Stimulated activated CD8-positive, alpha-beta memory T cell treated with anti-CD3 and anti-CD28 coated beads, Interleukin-15, amount 100 ng/mL, for 4 hours (primary cell): ENCODE measurements around the gene DIP2C.
"Not testable (repeated sequence)": the region's sequence is repeated elsewhere in the genome, so short reads cannot be mapped to it uniquely, and the experiment has no call there.

ENCODE experiments used
- DNase-seq, 2 donors: peaks; one replicate each; pipeline ENCODE4 v3.0.0-alpha.2; 2020; ENCODE audit warnings: low read depth in 2 of 2

DIP2C gene

DNA sequence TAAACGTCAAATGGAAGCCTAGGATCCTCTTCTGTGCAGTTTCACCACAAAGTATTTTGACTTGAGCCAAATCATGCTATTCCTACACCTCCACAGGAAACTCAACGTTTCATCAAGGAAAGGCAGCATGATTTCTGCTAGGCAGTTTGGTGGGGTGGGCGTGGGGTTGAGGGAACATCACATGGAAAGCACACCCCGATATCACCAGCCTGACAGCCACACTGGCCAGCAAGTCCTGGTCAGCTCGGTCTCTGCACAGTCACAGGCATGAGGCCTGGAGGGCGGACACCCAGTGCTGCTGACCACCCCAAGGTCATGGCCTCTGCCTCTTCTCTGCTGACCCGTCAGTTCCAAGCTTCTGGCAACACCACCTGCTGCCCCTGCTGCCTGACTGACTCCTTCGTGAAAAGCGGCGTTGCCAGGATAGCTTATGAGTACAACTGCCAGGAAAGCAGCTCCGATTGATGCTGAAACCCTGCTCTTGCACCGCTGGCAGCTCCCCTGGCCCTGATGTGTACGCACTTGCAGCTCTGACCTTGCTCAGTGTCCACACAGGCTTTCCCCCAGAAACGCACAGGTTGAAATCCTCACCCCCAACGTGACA lies 171.5 kb downstream of the DIP2C start:
- DNase-seq: no peak

GRCh38 chr10:517241-517830 lies 172.1 kb downstream of the DIP2C start:
- DNase-seq: no peak

GRCh38 chr10:516764-517163 lies 172.7 kb downstream of the DIP2C start:
- no peak for DNase-seq

- DNase-seq: no peak
Observed at GRCh38 chr10:515674-516073, 173.8 kb downstream of the DIP2C start.

DNA sequence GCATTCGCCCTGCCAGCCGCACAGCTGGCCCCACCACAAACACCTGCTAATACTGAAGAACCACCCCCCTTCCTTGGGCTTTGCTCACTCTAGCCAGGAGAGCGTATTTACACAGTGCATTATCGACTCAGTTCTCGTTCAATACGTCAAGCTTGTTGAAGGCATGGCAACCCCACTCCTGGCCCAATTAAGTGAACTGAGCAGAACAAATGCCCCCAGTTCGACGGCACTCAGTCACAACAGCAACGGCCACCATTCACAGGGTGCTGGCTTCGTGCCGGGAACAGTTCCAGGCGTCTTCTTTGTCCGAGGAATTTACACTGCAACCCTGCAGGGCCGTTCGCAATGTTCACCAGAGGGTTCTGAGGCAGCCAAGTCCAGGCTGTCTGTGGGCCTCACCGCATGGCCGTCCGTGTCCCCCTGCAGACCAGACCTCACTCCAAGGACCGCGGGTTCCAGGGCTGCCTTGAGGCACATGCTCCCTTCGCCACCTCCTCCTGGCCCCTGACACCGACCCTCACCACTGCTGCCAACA lies 175.3 kb downstream of the DIP2C start:
- no peak for DNase-seq

GRCh38 chr10:513393-513792 lies 176.1 kb downstream of the DIP2C start:
- DNase-seq: no peak

DNA sequence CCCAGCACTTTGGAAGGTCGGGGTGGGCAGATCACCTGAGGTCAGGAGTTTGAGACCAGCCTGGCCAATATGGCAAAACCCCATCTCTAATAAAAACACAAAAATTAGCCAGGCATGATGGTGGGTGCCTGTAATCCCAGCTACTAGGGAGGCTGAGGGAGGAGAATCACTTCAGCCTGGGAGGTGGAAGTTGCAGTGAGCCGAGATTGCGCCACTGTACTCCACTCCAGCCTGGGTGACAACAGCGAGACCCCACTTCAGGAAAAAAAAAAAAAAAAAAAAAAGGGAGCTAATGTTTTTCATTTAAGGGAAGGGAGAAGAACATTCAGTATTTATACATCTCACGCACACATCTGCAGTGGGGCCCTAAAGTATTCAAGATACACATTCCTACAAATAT lies 176.8 kb downstream of the DIP2C start:
- not testable (repeated sequence) for DNase-seq

DNA sequence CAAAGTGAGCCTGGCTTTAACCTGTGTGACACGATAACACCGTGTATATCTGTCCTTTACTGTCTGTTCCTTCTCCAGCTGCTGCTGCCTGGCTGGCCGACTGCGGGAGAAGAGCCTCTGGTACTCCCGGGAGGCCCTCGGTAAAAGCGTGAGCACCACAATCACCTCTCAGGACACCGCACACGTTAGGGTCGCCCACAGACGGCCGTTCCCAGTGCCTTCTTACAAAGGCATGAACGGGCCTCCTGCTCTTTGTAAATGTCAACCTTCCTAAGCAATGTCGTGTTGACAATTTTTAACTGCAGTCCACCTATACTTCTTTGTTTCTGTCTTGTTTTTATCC lies 177.6 kb downstream of the DIP2C start:
- no peak for DNase-seq

DNA sequence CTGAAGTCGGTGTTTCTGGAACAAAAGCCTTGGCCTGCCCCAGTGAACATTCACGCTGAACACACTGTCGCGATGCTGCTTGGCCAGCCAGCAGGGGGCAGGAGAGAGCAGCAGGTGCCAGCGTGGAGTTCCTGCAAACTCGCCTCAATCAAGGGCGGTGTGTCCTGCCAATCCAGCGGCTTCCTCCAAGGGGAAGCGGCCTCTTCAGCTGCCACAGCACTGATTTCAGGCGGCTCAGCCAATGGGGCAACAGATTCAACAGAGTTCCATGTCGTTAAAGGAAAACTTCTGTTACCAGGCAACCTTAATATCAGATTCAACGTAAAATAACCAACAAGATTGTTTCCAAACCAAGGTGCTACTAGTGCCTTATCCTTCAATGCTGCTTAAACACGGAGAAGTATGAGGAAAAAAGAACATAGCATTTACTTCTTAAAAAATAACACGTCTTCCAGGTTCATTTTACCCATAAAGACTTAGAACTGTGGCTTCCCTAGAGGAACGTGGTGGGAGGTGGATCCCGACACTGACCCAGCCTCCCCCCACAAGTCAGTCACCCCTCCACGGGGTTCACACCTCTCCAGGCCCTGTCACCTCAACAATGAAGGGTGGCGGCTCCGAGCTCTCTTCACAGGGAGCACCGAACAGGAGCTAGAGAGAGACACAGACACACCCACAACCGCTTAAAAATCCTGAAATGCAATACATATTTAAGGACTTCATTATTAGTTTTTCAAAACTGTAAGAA lies 178.2 kb downstream of the DIP2C start:
- DNase-seq: peak; percentile 32 to 42

- no peak for DNase-seq
Observed at GRCh38 chr10:510415-510881, 179.0 kb downstream of the DIP2C start.

- DNase-seq: no peak
Observed at GRCh38 chr10:509361-510102, 179.9 kb downstream of the DIP2C start.

GRCh38 chr10:508726-509125 lies 180.7 kb downstream of the DIP2C start:
- DNase-seq: no peak

- DNase-seq: no peak
Observed at GRCh38 chr10:507908-508444, 181.5 kb downstream of the DIP2C start.

DNA sequence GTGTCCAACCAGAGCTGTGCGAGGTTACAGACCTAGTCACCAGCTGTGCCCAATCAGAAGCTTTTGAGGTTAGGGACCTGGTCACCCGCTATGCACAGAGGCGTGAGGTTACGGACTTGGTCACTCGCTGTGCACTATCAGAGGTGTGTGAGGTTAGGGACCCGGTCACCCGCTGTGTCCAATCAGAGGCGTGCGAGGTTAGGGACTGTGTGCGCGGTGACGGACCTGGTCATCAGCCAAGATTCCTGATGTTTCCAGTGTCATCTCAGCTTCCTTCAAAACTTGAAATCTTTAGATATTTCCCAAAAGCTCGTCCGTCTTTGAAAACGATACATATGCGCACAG lies 182.1 kb downstream of the DIP2C start:
- DNase-seq: no peak

GRCh38 chr10:506451-507354 lies 182.8 kb downstream of the DIP2C start:
- no peak for DNase-seq

DNA sequence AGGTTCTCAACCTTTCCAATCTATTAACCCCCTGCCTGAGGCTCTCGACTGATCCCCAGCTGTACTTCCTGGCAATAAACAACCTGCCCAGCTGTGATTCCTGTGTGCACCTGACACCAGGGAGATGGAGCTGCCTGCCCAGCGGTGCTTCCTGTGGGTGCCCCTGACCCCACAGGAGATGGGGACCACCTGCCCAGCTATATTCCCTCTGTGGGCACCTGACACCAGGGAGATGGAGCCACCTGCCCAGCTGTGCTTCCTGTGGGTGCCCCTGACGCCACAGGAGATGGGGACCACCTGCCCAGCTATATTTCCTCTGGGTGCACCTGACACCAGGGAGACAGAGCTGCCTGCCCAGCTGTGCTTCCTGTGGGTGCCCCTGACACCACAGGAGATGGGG lies 184.0 kb downstream of the DIP2C start:
- no peak for DNase-seq

DNA sequence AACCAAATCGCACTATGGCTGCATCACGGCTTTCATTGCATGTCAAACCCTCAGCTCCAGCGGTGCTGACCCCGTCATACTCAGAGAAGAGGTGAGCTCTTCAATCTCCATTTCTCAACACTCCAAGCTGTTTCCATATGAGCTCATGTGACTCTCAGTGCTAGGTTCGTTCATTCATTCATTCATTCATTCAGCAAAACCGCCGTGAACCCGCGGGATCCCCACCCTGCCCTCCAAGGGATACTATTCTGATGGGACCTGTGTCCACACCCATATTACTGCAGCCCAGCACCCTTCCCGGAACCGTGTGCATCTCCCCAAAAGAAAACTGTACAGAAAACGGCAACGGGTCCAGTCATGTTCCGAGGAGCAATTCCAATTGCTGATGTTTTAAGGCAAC lies 184.7 kb downstream of the DIP2C start:
- DNase-seq: no peak

DNA sequence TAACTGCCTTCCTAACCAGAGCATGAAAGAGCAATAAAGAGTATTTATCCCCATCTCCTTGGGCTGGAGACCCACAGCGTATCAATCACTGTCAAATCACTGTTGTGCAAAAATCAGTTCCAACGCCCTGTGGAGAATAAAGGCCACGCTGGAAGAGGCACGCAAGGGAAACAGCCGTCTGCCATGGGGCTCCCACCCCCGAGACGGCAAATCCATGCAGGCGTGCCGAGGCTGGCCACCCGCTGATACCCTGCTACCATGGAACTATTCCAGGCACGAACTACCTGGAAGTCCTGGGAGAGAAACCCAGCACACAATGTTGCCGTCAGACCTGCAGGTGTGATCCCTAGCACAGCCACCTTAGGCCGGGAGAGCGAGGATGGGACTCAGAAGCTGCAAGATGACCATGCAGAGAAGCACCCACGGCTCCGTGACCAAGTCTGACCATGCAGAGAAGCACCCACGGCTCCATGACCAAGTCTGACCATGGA lies 185.3 kb downstream of the DIP2C start:
- DNase-seq: no peak

- no peak for DNase-seq
Observed at GRCh38 chr10:501596-501995, 187.9 kb downstream of the DIP2C start.

GRCh38 chr10:500876-501275 lies 188.6 kb downstream of the DIP2C start:
- no peak for DNase-seq

GRCh38 chr10:499991-500390 lies 189.5 kb downstream of the DIP2C start:
- no peak for DNase-seq
